Gastrocnemius medialis (tissue), 4 donors: ENCODE measurements around the gene ARMC3.

Experiments
- POLR2A ChIP-seq, 2 donors: fragments of 450-650 bp; IDR thresholded peaks; one replicate each; pipeline ENCODE4 v1.6.1; 2017; ENCODE audit warnings: antibody characterized with exemption in 2 of 2, mild to moderate bottlenecking in 2 of 2, moderate library complexity in 2 of 2
- TF ChIP-seq, protein P1 (sequence below), 5 experiments: fragments of 450-650 bp in 3 of 5; fragments of 200-600 bp in 2 of 5; sonication (generic) in 2 of 5; IDR thresholded peaks in 4 of 5; conservative IDR thresholded peaks in 1 of 5; 1 replicate in 4 of 5; 2 replicates in 1 of 5; pipeline ENCODE4 v1.5.1; 2016 to 2019; ENCODE audit warnings: antibody characterized with exemption in 5 of 5, mild to moderate bottlenecking in 3 of 5, moderate library complexity in 3 of 5

DNA sequence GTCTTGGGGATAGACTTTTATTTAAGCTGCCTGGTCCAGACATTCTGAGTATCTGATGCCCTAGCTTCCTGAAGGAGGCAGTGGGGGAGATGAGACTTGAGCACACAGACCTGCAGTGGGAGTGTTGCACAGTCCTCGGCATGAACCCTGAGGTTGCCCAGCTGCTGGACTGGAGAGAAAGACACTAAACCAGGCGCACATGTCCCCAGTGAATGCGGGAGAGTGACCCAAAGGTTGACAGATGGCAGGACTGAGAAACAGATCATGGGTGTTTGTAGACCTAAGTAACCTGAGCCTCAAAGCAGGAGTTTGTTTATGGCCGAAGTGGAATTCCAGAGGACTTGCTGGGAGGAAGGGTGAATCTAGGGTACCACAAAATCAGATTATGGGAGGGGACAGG lies 151.8 kb downstream of the ARMC3 start:
- TF ChIP-seq, protein P1, sequence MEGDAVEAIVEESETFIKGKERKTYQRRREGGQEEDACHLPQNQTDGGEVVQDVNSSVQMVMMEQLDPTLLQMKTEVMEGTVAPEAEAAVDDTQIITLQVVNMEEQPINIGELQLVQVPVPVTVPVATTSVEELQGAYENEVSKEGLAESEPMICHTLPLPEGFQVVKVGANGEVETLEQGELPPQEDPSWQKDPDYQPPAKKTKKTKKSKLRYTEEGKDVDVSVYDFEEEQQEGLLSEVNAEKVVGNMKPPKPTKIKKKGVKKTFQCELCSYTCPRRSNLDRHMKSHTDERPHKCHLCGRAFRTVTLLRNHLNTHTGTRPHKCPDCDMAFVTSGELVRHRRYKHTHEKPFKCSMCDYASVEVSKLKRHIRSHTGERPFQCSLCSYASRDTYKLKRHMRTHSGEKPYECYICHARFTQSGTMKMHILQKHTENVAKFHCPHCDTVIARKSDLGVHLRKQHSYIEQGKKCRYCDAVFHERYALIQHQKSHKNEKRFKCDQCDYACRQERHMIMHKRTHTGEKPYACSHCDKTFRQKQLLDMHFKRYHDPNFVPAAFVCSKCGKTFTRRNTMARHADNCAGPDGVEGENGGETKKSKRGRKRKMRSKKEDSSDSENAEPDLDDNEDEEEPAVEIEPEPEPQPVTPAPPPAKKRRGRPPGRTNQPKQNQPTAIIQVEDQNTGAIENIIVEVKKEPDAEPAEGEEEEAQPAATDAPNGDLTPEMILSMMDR (IDR thresholded peaks at IDR 0.05 in 4 of 5, conservative IDR thresholded peaks at IDR 0.05 in 1 of 5) = no peak
- TF ChIP-seq POLR2A (IDR thresholded peaks at IDR 0.05) = no peak
